ENCODE results near the gene ZSWIM3. TPM values are rescaled to one million over a fixed set of nuclear protein-coding genes. Genes with fewer than 3 reads are reported as not detected.

ZSWIM3 gene
- total RNA-seq, 1 experiment from 2014 or later = 6.4 TPM

GRCh38 chr20:45848421-45848820 is 9.0 kb upstream of the ZSWIM3 start:
- H3K4me3 ChIP-seq (ENCODE audit: low read depth, low read length) = no peak overlapping the region
- no peak for DNase-seq
- no peaks in the 10 kb centered on the region for H3K9me3 ChIP-seq
- no peaks in the 10 kb centered on the region for H3K27me3 Mint-ChIP-seq (ENCODE audit: insufficient read depth, unreplicated experiment)
- H3K36me3 Mint-ChIP-seq (ENCODE audit: insufficient read depth, unreplicated experiment) = peaks cover 22% of the 10 kb centered on the region
- no peaks in the 10 kb centered on the region for H3K4me1 ChIP-seq
- ChIA-PET CTCF (no interaction called here), POLR2A (no interaction called here)
- 0 out of 2 replicates have a peak, but pooled peaks cover 2% of the 10 kb centered on the region for H3K36me3 ChIP-seq (ENCODE audit: control insufficient read depth, insufficient read depth, low read length)
- TF ChIP-seq, protein P1, sequence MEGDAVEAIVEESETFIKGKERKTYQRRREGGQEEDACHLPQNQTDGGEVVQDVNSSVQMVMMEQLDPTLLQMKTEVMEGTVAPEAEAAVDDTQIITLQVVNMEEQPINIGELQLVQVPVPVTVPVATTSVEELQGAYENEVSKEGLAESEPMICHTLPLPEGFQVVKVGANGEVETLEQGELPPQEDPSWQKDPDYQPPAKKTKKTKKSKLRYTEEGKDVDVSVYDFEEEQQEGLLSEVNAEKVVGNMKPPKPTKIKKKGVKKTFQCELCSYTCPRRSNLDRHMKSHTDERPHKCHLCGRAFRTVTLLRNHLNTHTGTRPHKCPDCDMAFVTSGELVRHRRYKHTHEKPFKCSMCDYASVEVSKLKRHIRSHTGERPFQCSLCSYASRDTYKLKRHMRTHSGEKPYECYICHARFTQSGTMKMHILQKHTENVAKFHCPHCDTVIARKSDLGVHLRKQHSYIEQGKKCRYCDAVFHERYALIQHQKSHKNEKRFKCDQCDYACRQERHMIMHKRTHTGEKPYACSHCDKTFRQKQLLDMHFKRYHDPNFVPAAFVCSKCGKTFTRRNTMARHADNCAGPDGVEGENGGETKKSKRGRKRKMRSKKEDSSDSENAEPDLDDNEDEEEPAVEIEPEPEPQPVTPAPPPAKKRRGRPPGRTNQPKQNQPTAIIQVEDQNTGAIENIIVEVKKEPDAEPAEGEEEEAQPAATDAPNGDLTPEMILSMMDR (IDR thresholded peaks at IDR 0.05; ENCODE audit: insufficient read depth in 1 of 2, low read depth in 1 of 2, low read length in 1 of 2, severe bottlenecking in 1 of 2, unreplicated experiment in 1 of 2) = no peak
- no peaks in the 10 kb centered on the region for H3K27me3 ChIP-seq (replicated peaks; ENCODE audit: control insufficient read depth, insufficient read depth, low read length)
- H3K27ac Mint-ChIP-seq (ENCODE audit: unreplicated experiment) = no peak overlapping the region
- intact Hi-C loops (cut with micrococcal nuclease; ENCODE audit: unreplicated experiment) = no loop called here
- peaks cover 2% of the 10 kb centered on the region for H3K4me1 Mint-ChIP-seq (ENCODE audit: low read depth, unreplicated experiment)
- no peaks in the 10 kb centered on the region for H3K9me3 Mint-ChIP-seq (ENCODE audit: unreplicated experiment)
- no peak overlapping the region for H3K4me3 Mint-ChIP-seq (ENCODE audit: unreplicated experiment)
- no TSS peak for BruUV-seq (replicated peaks)

- no peak for DNase-seq
- ChIA-PET POLR2A (no interaction called here), CTCF (no interaction called here)
- no peak overlapping the region for H3K4me3 Mint-ChIP-seq (ENCODE audit: unreplicated experiment)
- H3K27me3 Mint-ChIP-seq (ENCODE audit: insufficient read depth, unreplicated experiment) = no peaks in the 10 kb centered on the region
- H3K27ac Mint-ChIP-seq (ENCODE audit: unreplicated experiment) = no peak overlapping the region
- no TSS peak for BruUV-seq (replicated peaks)
- intact Hi-C loops (cut with micrococcal nuclease; ENCODE audit: unreplicated experiment) = no loop called here
- H3K4me1 Mint-ChIP-seq (ENCODE audit: low read depth, unreplicated experiment) = peaks cover 6% of the 10 kb centered on the region
- Histone ChIP-seq H3K4me1 (no peaks in the 10 kb centered on the region), H3K9me3 (no peaks in the 10 kb centered on the region), H3K4me3 (ENCODE audit: low read depth, low read length) (no peak overlapping the region), H3K27me3 (replicated peaks; ENCODE audit: control insufficient read depth, insufficient read depth, low read length) (no peaks in the 10 kb centered on the region), H3K36me3 (ENCODE audit: control insufficient read depth, insufficient read depth, low read length) (0 out of 2 replicates have a peak, but pooled peaks cover under 1% of the 10 kb centered on the region)
- H3K36me3 Mint-ChIP-seq (ENCODE audit: insufficient read depth, unreplicated experiment) = peaks cover 19% of the 10 kb centered on the region
- TF ChIP-seq, protein P1 (IDR thresholded peaks at IDR 0.05; ENCODE audit: insufficient read depth in 1 of 2, low read depth in 1 of 2, low read length in 1 of 2, severe bottlenecking in 1 of 2, unreplicated experiment in 1 of 2) = no peak
- no peaks in the 10 kb centered on the region for H3K9me3 Mint-ChIP-seq (ENCODE audit: unreplicated experiment)
These were observed 8.3 kb upstream of the ZSWIM3 start for GRCh38 chr20:45848969-45849582.

DNA sequence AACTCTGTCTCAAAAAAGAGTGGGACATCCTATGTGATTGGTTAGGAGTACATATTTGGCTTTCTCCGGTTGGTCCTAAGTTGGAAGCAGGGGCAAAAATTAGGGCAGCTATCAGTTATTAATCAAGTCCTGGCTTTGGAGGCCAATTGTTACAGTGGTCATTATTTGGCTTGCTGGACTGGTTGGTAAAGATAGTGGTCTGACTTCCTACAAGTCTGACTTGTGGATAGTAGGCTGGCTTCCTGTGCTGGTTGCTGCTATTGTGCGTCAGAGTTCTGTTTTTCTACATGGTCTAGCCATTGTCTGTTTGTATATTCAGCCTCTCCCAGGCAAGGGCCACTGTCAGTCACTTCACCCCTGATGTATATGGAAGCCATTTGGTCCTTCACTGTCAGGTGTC is 7.2 kb upstream of the ZSWIM3 start:
- ChIA-PET CTCF (no interaction called here), POLR2A (no interaction called here)
- H3K27me3 ChIP-seq (replicated peaks; ENCODE audit: control insufficient read depth, insufficient read depth, low read length) = no peaks in the 10 kb centered on the region
- intact Hi-C loops (cut with micrococcal nuclease; ENCODE audit: unreplicated experiment) = no loop called here
- H3K27ac Mint-ChIP-seq (ENCODE audit: unreplicated experiment) = no peak overlapping the region
- no peaks in the 10 kb centered on the region for H3K36me3 ChIP-seq (ENCODE audit: control insufficient read depth, insufficient read depth, low read length)
- TF ChIP-seq, protein P1 (IDR thresholded peaks at IDR 0.05; ENCODE audit: insufficient read depth in 1 of 2, low read depth in 1 of 2, low read length in 1 of 2, severe bottlenecking in 1 of 2, unreplicated experiment in 1 of 2) = no peak
- H3K9me3 Mint-ChIP-seq (ENCODE audit: unreplicated experiment) = no peaks in the 10 kb centered on the region
- H3K4me1 Mint-ChIP-seq (ENCODE audit: low read depth, unreplicated experiment) = peaks cover 6% of the 10 kb centered on the region
- no peaks in the 10 kb centered on the region for H3K9me3 ChIP-seq
- BruUV-seq (replicated peaks) = no TSS peak
- H3K27me3 Mint-ChIP-seq (ENCODE audit: insufficient read depth, unreplicated experiment) = no peaks in the 10 kb centered on the region
- H3K4me3 ChIP-seq (ENCODE audit: low read depth, low read length) = no peak overlapping the region
- H3K36me3 Mint-ChIP-seq (ENCODE audit: insufficient read depth, unreplicated experiment) = peaks cover 12% of the 10 kb centered on the region
- no peak for DNase-seq
- H3K4me3 Mint-ChIP-seq (ENCODE audit: unreplicated experiment) = no peak overlapping the region
- H3K4me1 ChIP-seq = no peaks in the 10 kb centered on the region
